HepG2 (cell line): ENCODE data around the gene ARHGAP26. TPM values are rescaled to one million over a fixed set of nuclear protein-coding genes. Genes with fewer than 3 reads are reported as not detected.
"Not testable (repeated sequence)": the region's sequence is repeated elsewhere in the genome, so short reads cannot be mapped to it uniquely, and the experiment has no call there.

Experiments used
- ATAC-seq: fragments of 200-7000 bp; cut with Tn5 transposase; 3 replicates; pipeline ENCODE4 v1.9.1; 2020; ENCODE audit warnings: mild to moderate bottlenecking, moderate library complexity
- BruUV-seq: library from RNA; stranded (reverse); fragments of 400-500 nt; replicated peaks from 2 replicates; lab custom pipeline; 2021; lab: Mats Ljungman, UMichigan
- CTCF ChIA-PET: fragments of 300-600 bp; formaldehyde crosslinking; extraction: SDS; loops from one replicate; lab custom pipeline; 2021; ENCODE audit warnings: low total read pairs, inconsistent platforms, low intra/inter-chr PET ratio; lab: Yijun Ruan, JAX
- POLR2A ChIA-PET: fragments of 350-600 bp; sonication (Branson Sonifier 250); formaldehyde crosslinking; loops from one replicate; lab custom pipeline; 2020; ENCODE audit warnings: antibody characterized with exemption, inconsistent platforms; lab: Yijun Ruan, JAX
- DNase-seq: peaks from one replicate; pipeline ENCODE4 v3.0.0-alpha.2; 2015; ENCODE audit warnings: low spot score
- FAIRE-seq: peaks from 3 replicates; lab custom pipeline; 2011; peaks lifted over from hg19 to GRCh38; lab: Jason Lieb, UNC
- H2AFZ ChIP-seq: one replicate; pipeline ENCODE4 v1.6.1; 2011; ENCODE audit warnings: low read length, inconsistent platforms
- H3K27ac ChIP-seq: fragments of 300-600 bp; 3 replicates; pipeline ENCODE4 v1.8.0; 2011; ENCODE audit warnings: mixed run types, mild to moderate bottlenecking, mixed read lengths, low read length, inconsistent platforms; ENCODE audit not compliant: insufficient read depth; ENCODE audit errors: extremely low read length
- H3K27me3 ChIP-seq, 2 experiments: fragments of 200-600 bp in 1 of 2; 2 replicates in 1 of 2; 3 replicates in 1 of 2; pipeline versions ENCODE4 v1.6.0 to v1.8.0; 2011; ENCODE audit warnings: low read length in 2 of 2, mild to moderate bottlenecking in 2 of 2, moderate library complexity in 2 of 2, inconsistent platforms in 1 of 2; ENCODE audit not compliant: insufficient read depth in 2 of 2, control insufficient read depth in 1 of 2
- H3K36me3 ChIP-seq, 2 experiments: fragments of 200-600 bp in 1 of 2; replicated peaks in 1 of 2; 2 replicates in 1 of 2; 3 replicates in 1 of 2; pipeline versions ENCODE4 v1.5.1 to v1.8.0; 2011; ENCODE audit warnings: low read length in 2 of 2, inconsistent platforms in 1 of 2; ENCODE audit not compliant: insufficient read depth in 2 of 2, control insufficient read depth in 1 of 2
- H3K4me1 ChIP-seq: 2 replicates; pipeline ENCODE4 v1.5.1; 2012; ENCODE audit warnings: low read length, inconsistent platforms; ENCODE audit not compliant: insufficient read depth
- H3K4me2 ChIP-seq: 2 replicates; pipeline ENCODE4 v1.6.0; 2011; ENCODE audit warnings: low read depth, low read length, inconsistent platforms
- H3K4me3 ChIP-seq, 3 experiments: fragments of 200-600 bp in 1 of 3; sonication (generic), shearing (Covaris generic) in 1 of 3; replicated peaks in 1 of 3; 2 replicates each; pipeline ENCODE4 v1.5.1; 2011 to 2016; ENCODE audit warnings: low read length in 3 of 3, inconsistent platforms in 2 of 3, low read depth in 2 of 3, mild to moderate bottlenecking in 2 of 3, control low read depth in 1 of 3, mixed read lengths in 1 of 3; ENCODE audit not compliant: insufficient read depth in 1 of 3
- H3K79me2 ChIP-seq: one replicate; pipeline ENCODE4 v1.6.1; 2011; ENCODE audit warnings: low read length, inconsistent platforms; ENCODE audit not compliant: insufficient read depth
- H3K9ac ChIP-seq: 2 replicates; pipeline ENCODE4 v1.6.0; 2011; ENCODE audit warnings: mild to moderate bottlenecking, low read depth, low read length, inconsistent platforms; ENCODE audit not compliant: insufficient read depth
- H3K9me3 ChIP-seq: 2 replicates; pipeline ENCODE4 v1.5.1; 2012; ENCODE audit warnings: mild to moderate bottlenecking, low read length
- H4K20me1 ChIP-seq: 2 replicates; pipeline ENCODE4 v1.6.0; 2011; ENCODE audit warnings: inconsistent platforms, mild to moderate bottlenecking, low read length, moderate library complexity; ENCODE audit not compliant: insufficient read depth
- MED13 ChIP-seq: sonication (generic); formaldehyde crosslinking; IDR thresholded peaks from 2 replicates; pipeline ENCODE4 v1.5.0; 2020; ENCODE audit warnings: missing genetic modification reagents
- MIER3 ChIP-seq: IDR thresholded peaks from 2 replicates; pipeline ENCODE4 v1.6.1; 2016; ENCODE audit warnings: missing compliant biosample characterization, borderline replicate concordance
- PPARG ChIP-seq: conservative IDR thresholded peaks from 2 replicates; pipeline ENCODE4 v1.6.1; 2016; ENCODE audit warnings: missing biosample characterization, missing genetic modification reagents
- SAP130 ChIP-seq: IDR thresholded peaks from 2 replicates; pipeline ENCODE4 v1.6.1; 2016; ENCODE audit warnings: low read depth
- SATB2 ChIP-seq: sonication (generic); formaldehyde crosslinking; IDR thresholded peaks from 2 replicates; pipeline ENCODE4 v1.5.0; 2020; ENCODE audit warnings: missing genetic modification reagents
- SMYD3 ChIP-seq: sonication (generic); formaldehyde crosslinking; IDR thresholded peaks from 2 replicates; pipeline ENCODE4 v1.8.1; 2023; ENCODE audit warnings: mild to moderate bottlenecking, missing genetic modification reagents
- ZKSCAN8 ChIP-seq: IDR thresholded peaks from 2 replicates; pipeline ENCODE4 v1.6.1; 2016; ENCODE audit warnings: borderline replicate concordance, missing genetic modification reagents, missing compliant biosample characterization
- ZNF546 ChIP-seq: sonication (generic); formaldehyde crosslinking; conservative IDR thresholded peaks from 2 replicates; pipeline ENCODE4 v1.8.1; 2023; ENCODE audit warnings: mild to moderate bottlenecking, missing genetic modification reagents
- ZNF562 ChIP-seq: sonication (generic); formaldehyde crosslinking; IDR thresholded peaks from 2 replicates; pipeline ENCODE4 v1.8.0; 2022; ENCODE audit warnings: missing genetic modification reagents, borderline replicate concordance
- WGBS: methylation state at CpG from one replicate; pipeline ENCODE4 v1.1.6; 2017; ENCODE audit warnings: low lambda C conversion rate; 5-methylcytosine and 5-hydroxymethylcytosine counted together
- in situ Hi-C: cut with HindIII; loops from 2 replicates; pipeline ENCODE4 v1.10.0; 2017; ENCODE audit warnings: low pct_unique_long_range_greater_than_20kb; ENCODE audit not compliant: extremely low pct_ligation_motif_present
- intact Hi-C: fragments of 100-400 bp; cut with micrococcal nuclease; formaldehyde crosslinking; loops from one replicate; pipeline ENCODE4 v1.10.0; 2022; ENCODE audit not compliant: unreplicated experiment
- polyA plus RNA-seq, 8 experiments: library from polyadenylated mRNA; depleted of rRNA in 3 of 8; stranded (reverse) in 7 of 8; unstranded in 1 of 8; fragments of >200 nt; fragmentation: Illumina TruSeq in 4 of 8; extraction: Trizol in 4 of 8; gene quantifications; 2 replicates each; pipeline versions ENCODE4 v1.2.1 to v1.2.3, GENCODE V29; 2011 to 2016; ENCODE audit warnings: low read depth in 4 of 8, missing spikeins in 1 of 8, mixed read lengths in 1 of 8; ENCODE audit not compliant: insufficient read depth in 1 of 8
- total RNA-seq, 5 experiments: library from RNA; depleted of rRNA; stranded (reverse); fragments of >200 nt; fragmentation: Illumina TruSeq; extraction: Trizol; gene quantifications; 2 replicates each; pipeline ENCODE4 v1.2.3, GENCODE V29; 2016; ENCODE audit warnings: low read depth in 1 of 5
- TF ChIP-seq, protein P1 (sequence below): sonication (generic); formaldehyde crosslinking; IDR thresholded peaks from 2 replicates; pipeline ENCODE4 v1.8.0; 2022; ENCODE audit warnings: missing genetic modification reagents, mild to moderate bottlenecking, moderate library complexity, borderline replicate concordance
- TF ChIP-seq, protein P2 (sequence below): sonication (generic); formaldehyde crosslinking; IDR thresholded peaks from 2 replicates; pipeline ENCODE4 v1.4.0; 2020; ENCODE audit warnings: mild to moderate bottlenecking, missing genetic modification reagents
- TF ChIP-seq, protein P3 (sequence below): sonication (generic); formaldehyde crosslinking; IDR thresholded peaks from 2 replicates; pipeline ENCODE4 v1.5.0; 2020; ENCODE audit warnings: missing genetic modification reagents, mild to moderate bottlenecking, borderline replicate concordance
- TF ChIP-seq, protein P4 (sequence below): sonication (generic); formaldehyde crosslinking; IDR thresholded peaks from 2 replicates; pipeline ENCODE4 v1.4.0; 2020; ENCODE audit warnings: missing genetic modification reagents, low read depth, mild to moderate bottlenecking, borderline replicate concordance

ARHGAP26 gene
- total and polyA plus RNA-seq, 2 of the 13 experiments (the other 11 are each of a cell fraction or from before 2014, with no cell fraction given): 9.6 to 18.2 TPM

DNA sequence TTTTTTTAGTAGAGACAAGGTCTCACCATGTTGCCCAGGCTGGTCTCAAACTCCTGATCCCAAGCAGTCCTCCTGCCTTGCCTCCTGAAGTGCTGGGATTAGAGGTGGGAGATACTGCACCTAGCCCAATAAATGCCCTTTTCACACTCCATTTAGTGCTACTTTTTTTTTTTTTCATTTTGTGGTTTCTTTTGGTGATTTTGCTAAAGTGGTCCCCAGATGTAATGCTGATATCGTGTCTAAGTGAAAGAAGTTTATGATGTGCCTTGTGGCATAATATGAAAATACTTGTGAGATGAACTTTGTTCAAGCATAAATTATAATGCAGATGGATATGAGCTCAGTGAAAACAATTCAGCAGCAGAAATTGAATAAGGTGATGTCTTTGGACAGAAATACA lies 227.4 kb downstream of the ARHGAP26 start (continued):
- TF ChIP-seq MIER3 (CRISPR knock-in tag) (no peak), ZNF546 (CRISPR knock-in tag) (no peak), ZNF562 (CRISPR knock-in tag) (no peak)

DNA sequence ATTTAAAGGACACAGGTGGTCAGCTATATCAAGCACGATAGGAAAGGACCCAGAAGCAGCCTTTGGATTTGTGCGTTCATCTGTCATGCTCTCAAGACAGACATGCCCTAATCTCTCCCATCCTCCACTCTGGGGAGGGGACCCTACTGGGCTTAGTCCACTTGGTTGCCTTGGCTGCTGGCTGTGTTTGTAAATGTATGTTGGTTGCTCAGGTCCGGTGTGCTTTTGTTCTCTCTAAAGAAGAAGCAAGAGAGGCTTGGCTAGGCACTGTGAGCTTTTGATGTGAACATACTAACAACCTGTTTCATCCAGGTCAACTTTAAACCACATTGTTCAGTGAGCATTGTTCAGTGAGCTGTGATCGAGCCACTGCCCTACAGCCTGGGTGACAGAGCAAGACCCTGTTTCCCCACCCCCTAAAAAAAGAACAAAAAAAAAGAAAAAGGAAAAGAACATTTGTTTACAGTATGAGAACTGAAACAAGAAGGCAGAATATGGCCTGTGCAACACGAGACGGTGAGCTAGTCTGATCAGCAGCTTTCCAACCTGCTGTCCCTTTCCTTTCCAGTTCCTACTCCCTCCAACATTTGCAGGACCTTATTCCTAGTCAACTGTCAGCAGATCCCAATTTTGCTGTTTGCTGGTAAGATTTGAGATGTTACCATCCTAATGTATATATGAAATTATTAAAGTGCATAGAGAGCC lies 228.3 kb downstream of the ARHGAP26 start:
- no peak for FAIRE-seq
- POLR2A ChIA-PET: no interaction called here
- CTCF ChIA-PET: no interaction called here

DNA sequence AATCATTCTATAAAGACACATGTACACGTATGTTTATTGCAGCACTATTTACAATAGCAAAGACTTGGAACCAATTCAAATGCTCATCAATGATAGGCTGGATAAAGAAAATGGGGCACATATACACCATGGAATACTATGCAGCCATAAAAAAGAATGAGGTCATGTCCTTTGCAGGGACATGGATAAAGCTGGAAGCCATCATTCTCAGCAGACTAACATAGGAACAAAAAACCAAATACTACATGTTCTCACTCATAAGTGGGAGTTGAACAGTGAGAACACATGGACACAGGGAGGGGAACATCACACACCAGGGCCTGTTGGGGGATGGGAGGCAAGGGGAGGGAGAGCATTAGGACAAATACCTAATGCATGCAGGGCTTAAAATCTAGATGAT lies 230.4 kb downstream of the ARHGAP26 start:
- ATAC-seq, H3K9ac ChIP-seq, BruUV-seq, in situ Hi-C loops, FAIRE-seq, DNase-seq, H3K4me2 ChIP-seq, H3K9me3 ChIP-seq, POLR2A ChIA-PET, H3K27ac ChIP-seq, H3K27me3 ChIP-seq, H2AFZ ChIP-seq, H4K20me1 ChIP-seq, H3K79me2 ChIP-seq, H3K36me3 ChIP-seq, CTCF ChIA-PET, H3K4me3 ChIP-seq: not testable (repeated sequence)
- intact Hi-C loops: loop anchor here (5.0 kb wide), 1 partner anchor 402 kb away; the partner anchor contains the start of gene NR3C1
- H3K4me1 ChIP-seq: peaks cover 19% of the 10 kb centered on the region
- WGBS: 97% methylated on average over 1 of the region's 1 CpG

More for the DNA sequence above, 228.3 kb downstream of the ARHGAP26 start:
- no peak overlapping the region for H2AFZ ChIP-seq
- no peak overlapping the region for H3K27ac ChIP-seq
- ATAC-seq (no peak), DNase-seq (no peak)
- no peaks in the 10 kb centered on the region for H3K9me3 ChIP-seq
- no peaks in the 10 kb centered on the region for H4K20me1 ChIP-seq
- intact Hi-C loops: no loop called here
- no TSS peak for BruUV-seq
- in situ Hi-C loops: no loop called here
- no peak overlapping the region for H3K4me2 ChIP-seq
- H3K79me2 ChIP-seq: no peaks in the 10 kb centered on the region
- WGBS: 95% methylated on average over 6 of the region's 6 CpGs
- H3K4me3 ChIP-seq: no peak overlapping the region
- H3K27me3 ChIP-seq: no peaks in the 10 kb centered on the region
- peaks cover 0 to 4% of the 10 kb centered on the region in 2 experiments; a peak in 1 of 5 replicates for H3K36me3 ChIP-seq
- H3K4me1 ChIP-seq: peaks cover 19% of the 10 kb centered on the region
- H3K9ac ChIP-seq: no peak overlapping the region
- TF ChIP-seq, protein P1, sequence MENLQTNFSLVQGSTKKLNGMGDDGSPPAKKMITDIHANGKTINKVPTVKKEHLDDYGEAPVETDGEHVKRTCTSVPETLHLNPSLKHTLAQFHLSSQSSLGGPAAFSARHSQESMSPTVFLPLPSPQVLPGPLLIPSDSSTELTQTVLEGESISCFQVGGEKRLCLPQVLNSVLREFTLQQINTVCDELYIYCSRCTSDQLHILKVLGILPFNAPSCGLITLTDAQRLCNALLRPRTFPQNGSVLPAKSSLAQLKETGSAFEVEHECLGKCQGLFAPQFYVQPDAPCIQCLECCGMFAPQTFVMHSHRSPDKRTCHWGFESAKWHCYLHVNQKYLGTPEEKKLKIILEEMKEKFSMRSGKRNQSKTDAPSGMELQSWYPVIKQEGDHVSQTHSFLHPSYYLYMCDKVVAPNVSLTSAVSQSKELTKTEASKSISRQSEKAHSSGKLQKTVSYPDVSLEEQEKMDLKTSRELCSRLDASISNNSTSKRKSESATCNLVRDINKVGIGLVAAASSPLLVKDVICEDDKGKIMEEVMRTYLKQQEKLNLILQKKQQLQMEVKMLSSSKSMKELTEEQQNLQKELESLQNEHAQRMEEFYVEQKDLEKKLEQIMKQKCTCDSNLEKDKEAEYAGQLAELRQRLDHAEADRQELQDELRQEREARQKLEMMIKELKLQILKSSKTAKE (CRISPR knock-in tag): no peak
- TF ChIP-seq PPARG (CRISPR knock-in tag) (no peak), ZKSCAN8 (CRISPR knock-in tag) (no peak), SMYD3 (no peak), MED13 (CRISPR knock-in tag) (no peak), SATB2 (CRISPR knock-in tag) (no peak), SAP130 (no peak)
- TF ChIP-seq, protein P2, sequence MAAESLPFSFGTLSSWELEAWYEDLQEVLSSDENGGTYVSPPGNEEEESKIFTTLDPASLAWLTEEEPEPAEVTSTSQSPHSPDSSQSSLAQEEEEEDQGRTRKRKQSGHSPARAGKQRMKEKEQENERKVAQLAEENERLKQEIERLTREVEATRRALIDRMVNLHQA (CRISPR knock-in tag): no peak
- TF ChIP-seq, protein P3, sequence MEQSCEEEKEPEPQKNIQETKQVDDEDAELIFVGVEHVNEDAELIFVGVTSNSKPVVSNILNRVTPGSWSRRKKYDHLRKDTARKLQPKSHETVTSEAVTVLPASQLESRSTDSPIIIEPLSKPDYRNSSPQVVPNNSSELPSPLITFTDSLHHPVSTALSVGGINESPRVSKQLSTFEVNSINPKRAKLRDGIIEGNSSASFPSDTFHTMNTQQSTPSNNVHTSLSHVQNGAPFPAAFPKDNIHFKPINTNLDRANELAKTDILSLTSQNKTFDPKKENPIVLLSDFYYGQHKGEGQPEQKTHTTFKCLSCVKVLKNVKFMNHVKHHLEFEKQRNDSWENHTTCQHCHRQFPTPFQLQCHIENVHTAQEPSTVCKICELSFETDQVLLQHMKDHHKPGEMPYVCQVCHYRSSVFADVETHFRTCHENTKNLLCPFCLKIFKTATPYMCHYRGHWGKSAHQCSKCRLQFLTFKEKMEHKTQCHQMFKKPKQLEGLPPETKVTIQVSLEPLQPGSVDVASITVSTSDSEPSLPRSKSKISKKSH (CRISPR knock-in tag): no peak
- TF ChIP-seq, protein P4, sequence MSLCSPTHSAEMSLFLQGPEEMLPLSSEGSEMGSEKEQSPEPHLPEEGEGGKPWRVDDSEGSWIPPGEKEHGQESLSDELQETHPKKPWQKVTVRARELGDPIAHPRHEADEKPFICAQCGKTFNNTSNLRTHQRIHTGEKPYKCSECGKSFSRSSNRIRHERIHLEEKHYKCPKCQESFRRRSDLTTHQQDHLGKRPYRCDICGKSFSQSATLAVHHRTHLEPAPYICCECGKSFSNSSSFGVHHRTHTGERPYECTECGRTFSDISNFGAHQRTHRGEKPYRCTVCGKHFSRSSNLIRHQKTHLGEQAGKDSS: no peak
